ENCODE results near the gene RAD18. TPM values are rescaled to one million over a fixed set of nuclear protein-coding genes. Genes with fewer than 3 reads are reported as not detected.
A peak's percentile ranks its signal among the peaks of the same experiment; 100 is the strongest.

Gene RAD18
- total RNA-seq, 4 donors from 2014 or later, result 2.5 to 11.0 (median 7.1) TPM

DNA sequence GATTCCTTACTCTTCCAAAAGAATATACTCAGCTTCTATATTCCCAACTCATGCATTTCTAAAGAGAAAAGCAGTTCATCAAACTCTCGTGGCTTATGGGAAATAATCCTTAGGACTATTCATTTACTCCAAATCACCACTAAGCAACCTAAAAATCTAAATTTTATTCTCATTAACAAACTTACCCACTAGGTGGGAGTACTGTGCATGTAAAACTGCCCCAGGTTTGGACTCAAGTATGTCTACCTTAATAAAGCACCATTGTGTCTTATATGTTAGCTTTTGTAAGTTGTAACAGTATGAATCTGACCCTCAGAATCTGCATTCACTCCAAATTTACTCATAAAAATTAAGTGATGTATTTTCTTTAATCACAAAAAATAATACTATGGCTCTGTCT, 25.3 kb downstream of the RAD18 start:
- Histone ChIP-seq H3K36me3 (peaks cover 0 to 72% (median 0%) of the 10 kb centered on the region in 3 donors), H3K27ac (no peak overlapping the region), H3K4me3 (no peak overlapping the region), H3K4me1 (no peaks in the 10 kb centered on the region), H3K9me3 (peaks cover 0 to 4% (median 0%) of the 10 kb centered on the region in 3 donors), H3K27me3 (no peaks in the 10 kb centered on the region)
- intact Hi-C loops (cut with DNase I), result no loop called here
- no peak for DNase-seq
- WGBS, 2 donors, result 53 to 64% methylated on average over 1 of the region's 1 CpG
- TF ChIP-seq, protein P1, sequence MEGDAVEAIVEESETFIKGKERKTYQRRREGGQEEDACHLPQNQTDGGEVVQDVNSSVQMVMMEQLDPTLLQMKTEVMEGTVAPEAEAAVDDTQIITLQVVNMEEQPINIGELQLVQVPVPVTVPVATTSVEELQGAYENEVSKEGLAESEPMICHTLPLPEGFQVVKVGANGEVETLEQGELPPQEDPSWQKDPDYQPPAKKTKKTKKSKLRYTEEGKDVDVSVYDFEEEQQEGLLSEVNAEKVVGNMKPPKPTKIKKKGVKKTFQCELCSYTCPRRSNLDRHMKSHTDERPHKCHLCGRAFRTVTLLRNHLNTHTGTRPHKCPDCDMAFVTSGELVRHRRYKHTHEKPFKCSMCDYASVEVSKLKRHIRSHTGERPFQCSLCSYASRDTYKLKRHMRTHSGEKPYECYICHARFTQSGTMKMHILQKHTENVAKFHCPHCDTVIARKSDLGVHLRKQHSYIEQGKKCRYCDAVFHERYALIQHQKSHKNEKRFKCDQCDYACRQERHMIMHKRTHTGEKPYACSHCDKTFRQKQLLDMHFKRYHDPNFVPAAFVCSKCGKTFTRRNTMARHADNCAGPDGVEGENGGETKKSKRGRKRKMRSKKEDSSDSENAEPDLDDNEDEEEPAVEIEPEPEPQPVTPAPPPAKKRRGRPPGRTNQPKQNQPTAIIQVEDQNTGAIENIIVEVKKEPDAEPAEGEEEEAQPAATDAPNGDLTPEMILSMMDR (IDR thresholded peaks at IDR 0.05), result peak in 1 of 6 experiments; percentile 37
- TF ChIP-seq POLR2A (IDR thresholded peaks at IDR 0.05), result no peak

GRCh38 chr3:8937064-8938020, 25.9 kb downstream of the RAD18 start:
- no peaks in the 10 kb centered on the region for H3K9me3 ChIP-seq
- no peak overlapping the region for H3K27ac ChIP-seq
- WGBS, 2 donors, result 59 to 63% methylated on average over 6 of the region's 6 CpGs
- H3K36me3 ChIP-seq, result peaks cover 0 to 66% (median 0%) of the 10 kb centered on the region in 3 donors
- H3K27me3 ChIP-seq, result no peaks in the 10 kb centered on the region
- H3K4me3 ChIP-seq, result no peak overlapping the region
- H3K4me1 ChIP-seq, result no peaks in the 10 kb centered on the region
- no peak for DNase-seq
- no peak for TF ChIP-seq POLR2A (IDR thresholded peaks at IDR 0.05)
- TF ChIP-seq, protein P1 (IDR thresholded peaks at IDR 0.05), result no peak
- intact Hi-C loops (cut with DNase I), result no loop called here

- no peak overlapping the region for H3K27ac ChIP-seq
- H3K4me1 ChIP-seq, result no peaks in the 10 kb centered on the region
- no peaks in the 10 kb centered on the region for H3K27me3 ChIP-seq
- DNase-seq, result no peak
- peaks cover 0 to 25% (median 0%) of the 10 kb centered on the region in 3 donors for H3K36me3 ChIP-seq
- no peak for TF ChIP-seq POLR2A (IDR thresholded peaks at IDR 0.05)
- TF ChIP-seq, protein P1 (IDR thresholded peaks at IDR 0.05), result no peak
- intact Hi-C loops (cut with DNase I), result no loop called here
- WGBS, 2 donors, result 94 to 95% methylated on average over 2 of the region's 2 CpGs
- no peak overlapping the region for H3K4me3 ChIP-seq
- H3K9me3 ChIP-seq, result no peaks in the 10 kb centered on the region
Measured at GRCh38 chr3:8932507-8932906, 30.8 kb downstream of the RAD18 start.

GRCh38 chr3:8931342-8931741, 31.9 kb downstream of the RAD18 start:
- DNase-seq, result no peak
- intact Hi-C loops (cut with DNase I), result no loop called here
- no peaks in the 10 kb centered on the region for H3K9me3 ChIP-seq
- no peaks in the 10 kb centered on the region for H3K27me3 ChIP-seq
- TF ChIP-seq, protein P1 (IDR thresholded peaks at IDR 0.05), result no peak
- TF ChIP-seq POLR2A (IDR thresholded peaks at IDR 0.05), result no peak
- no peaks in the 10 kb centered on the region for H3K4me1 ChIP-seq
- H3K4me3 ChIP-seq, result no peak overlapping the region
- no peak overlapping the region for H3K27ac ChIP-seq
- 84 to 95% methylated on average over 3 of the region's 3 CpGs for WGBS, 2 donors
- H3K36me3 ChIP-seq, result peaks cover 0 to 25% (median 0%) of the 10 kb centered on the region in 3 donors

GRCh38 chr3:8929860-8930259, 33.4 kb downstream of the RAD18 start:
- intact Hi-C loops (cut with DNase I), result no loop called here
- TF ChIP-seq POLR2A (IDR thresholded peaks at IDR 0.05), result no peak
- TF ChIP-seq, protein P1 (IDR thresholded peaks at IDR 0.05), result no peak
- H3K9me3 ChIP-seq, result no peaks in the 10 kb centered on the region

More at GRCh38 chr3:8929860-8930259, 33.4 kb downstream of the RAD18 start:
- H3K27me3 ChIP-seq, result no peaks in the 10 kb centered on the region
- no peak overlapping the region for H3K27ac ChIP-seq
- 79 to 96% methylated on average over 1 to 4 of the region's 4 CpGs for WGBS, 2 donors
- H3K36me3 ChIP-seq, result peaks cover 0 to 10% (median 0%) of the 10 kb centered on the region in 3 donors
- no peak for DNase-seq
- H3K4me3 ChIP-seq, result no peak overlapping the region
- H3K4me1 ChIP-seq, result no peaks in the 10 kb centered on the region
